IPS-NIHi11 (cell line): ENCODE results near the gene MARK2.

ENCODE experiments used
- DNase-seq: peaks from one replicate; pipeline ENCODE4 v3.0.0; 2012; ENCODE audit warnings: mixed read lengths, low spot score

MARK2 gene

GRCh38 chr11:63882555-63883242 is 43.8 kb downstream of the MARK2 start:
- peak; percentile 73 for DNase-seq

DNA sequence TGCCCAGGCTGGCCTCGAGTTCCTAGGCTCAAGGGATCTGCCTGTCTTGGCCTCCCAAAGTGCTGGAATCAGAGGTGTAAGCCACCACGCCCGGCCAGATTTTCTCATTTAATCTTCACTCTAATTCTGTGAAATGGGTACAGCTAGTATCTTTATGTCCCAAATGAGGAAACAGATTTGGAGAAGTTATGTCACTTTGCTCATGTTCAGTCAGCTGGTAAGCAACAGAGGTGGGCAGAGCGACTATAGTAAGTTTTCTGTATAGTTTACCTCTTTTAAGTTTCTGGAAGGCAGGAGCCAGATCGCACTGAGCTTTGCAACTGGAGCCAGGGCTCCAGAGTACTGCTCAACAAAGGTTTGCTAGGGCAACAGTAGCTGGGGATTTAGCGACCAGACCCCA is 44.9 kb downstream of the MARK2 start:
- DNase-seq, result no peak

DNA sequence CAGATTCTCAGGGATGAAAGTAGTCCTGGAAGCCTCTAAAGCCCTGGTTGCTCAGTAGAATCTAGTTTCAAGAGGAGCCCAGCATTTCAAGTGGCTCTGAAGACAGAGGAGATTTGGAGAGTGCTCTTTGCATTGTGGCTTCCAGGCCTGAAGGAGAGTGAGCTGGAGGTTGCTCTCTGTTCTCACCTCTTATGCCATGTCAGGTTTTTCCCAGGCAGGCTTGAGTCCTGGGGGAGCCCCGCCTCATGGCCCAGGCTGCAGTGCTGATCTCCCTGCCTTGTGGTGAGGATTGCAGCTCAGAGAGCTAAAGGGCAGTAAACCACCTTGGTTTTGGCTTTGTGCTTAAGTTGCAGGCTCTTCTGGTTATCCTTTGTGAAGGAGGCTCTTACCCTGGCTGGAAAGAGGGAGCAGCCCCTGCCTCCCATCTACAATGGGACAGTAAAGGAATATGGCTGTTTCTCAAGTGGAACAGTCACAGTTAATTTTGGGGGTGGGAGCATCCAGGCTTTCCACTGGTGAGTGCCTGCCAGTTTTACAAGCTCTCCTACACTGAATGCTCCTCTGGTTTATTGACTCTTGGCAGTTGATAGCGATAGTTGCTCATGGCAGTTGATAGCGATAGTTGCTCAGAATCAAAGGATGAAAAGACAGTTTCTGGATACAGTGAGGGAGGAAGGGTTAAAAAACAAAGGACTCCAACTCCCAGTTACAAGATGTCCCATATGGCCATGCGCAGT is 45.5 kb downstream of the MARK2 start:
- no peak for DNase-seq

DNA sequence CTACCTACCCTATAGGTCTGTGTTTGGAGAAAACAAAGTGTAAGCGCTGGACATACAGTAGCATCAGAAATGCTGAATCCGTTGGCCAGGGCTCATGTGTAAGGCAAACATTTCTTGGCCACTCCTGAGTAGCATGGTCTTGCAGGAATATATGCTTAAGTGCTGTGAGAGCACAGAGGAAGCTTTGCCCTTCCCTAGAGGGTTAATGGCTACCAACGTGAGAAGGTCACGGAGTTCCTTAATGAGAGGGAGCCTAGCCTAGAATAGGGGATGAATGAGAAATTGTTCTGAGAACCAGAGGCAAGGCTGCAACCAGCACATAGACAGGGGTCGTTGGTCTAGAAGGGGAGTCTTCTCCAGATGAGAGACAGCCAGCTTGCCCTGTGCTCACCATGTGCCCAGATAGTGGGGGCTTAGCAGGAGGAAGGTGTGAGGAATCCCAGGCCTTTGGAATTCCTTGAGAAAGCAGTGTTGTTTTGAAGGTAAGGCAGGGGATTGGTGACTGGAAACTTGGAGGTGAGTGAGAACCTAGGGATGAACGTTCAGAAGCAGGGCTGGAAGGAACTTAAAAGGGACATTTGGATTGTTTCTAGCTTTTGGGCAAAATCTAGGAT is 48.6 kb downstream of the MARK2 start:
- DNase-seq, result no peak

- DNase-seq, result peak; percentile 81
Observed at GRCh38 chr11:63888170-63889086, 49.5 kb downstream of the MARK2 start.

DNA sequence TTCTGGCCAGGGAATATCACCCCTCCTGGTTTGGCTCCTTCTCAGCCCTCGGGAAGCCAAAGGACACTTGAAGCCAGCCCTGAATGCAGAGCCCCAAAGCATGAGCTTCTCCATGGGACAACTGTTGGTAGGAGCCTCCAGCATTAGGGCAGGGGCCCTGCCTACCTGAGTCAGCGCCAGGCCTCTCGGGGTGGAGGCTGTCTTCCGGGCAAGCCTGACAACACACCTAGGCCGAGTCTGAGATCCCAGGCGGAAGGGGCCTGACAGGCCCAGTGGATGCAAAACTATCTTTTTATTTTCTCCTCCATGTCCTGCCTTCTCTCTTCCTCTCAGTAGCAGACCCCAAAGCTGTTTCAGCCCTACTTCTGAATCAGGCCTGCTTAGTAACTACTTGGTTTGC is 50.4 kb downstream of the MARK2 start:
- no peak for DNase-seq

DNA sequence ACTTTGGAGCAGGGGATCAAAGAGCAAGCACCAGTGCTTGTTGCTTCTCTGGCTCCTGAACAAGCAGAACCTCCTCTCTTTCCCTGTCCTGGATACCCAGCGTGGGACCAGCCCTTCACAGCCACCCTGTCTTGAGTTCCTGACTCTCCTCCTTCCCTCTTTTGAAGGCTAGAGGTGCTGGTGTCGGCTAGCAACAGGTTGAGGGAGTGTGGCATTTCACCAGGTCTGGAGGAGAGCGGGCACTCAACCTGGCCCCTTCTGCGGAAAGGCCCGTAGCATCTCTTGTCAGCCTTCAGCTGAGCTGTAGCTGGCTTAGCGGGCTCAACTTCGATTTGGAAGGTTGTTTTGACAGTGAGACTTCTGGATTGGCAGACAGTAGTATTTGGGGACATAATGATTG is 51.5 kb downstream of the MARK2 start:
- no peak for DNase-seq

- DNase-seq, result no peak
Observed at GRCh38 chr11:63892228-63892627, 53.3 kb downstream of the MARK2 start.

GRCh38 chr11:63893355-63893754 is 54.4 kb downstream of the MARK2 start:
- no peak for DNase-seq

DNA sequence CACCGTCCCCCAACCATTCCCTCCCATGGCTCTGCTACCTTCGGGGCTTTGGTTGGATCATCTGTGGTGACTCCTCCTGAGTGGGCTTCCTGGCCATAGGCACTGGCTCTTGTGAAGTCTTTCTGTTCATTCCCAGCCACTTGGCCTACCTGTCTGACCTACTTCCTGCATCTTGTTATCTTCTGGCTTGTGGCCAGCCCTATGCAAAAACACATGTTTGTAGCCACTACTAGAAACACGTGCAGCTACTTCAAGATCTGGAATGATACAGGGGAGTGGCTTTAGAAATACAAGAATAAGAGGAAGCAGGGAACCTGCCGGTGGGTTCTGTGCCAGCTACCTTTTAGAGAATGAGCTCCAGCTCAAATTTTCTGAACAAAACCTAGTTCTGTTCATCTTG is 57.2 kb downstream of the MARK2 start:
- no peak for DNase-seq

- DNase-seq, result no peak
Observed at GRCh38 chr11:63897459-63898146, 58.7 kb downstream of the MARK2 start.

- no peak for DNase-seq
Observed at GRCh38 chr11:63901660-63902059, 62.8 kb downstream of the MARK2 start.

- DNase-seq, result no peak
Observed at GRCh38 chr11:63903884-63904283, 65.0 kb downstream of the MARK2 start.

GRCh38 chr11:63904743-63905142 is 65.8 kb downstream of the MARK2 start:
- no peak for DNase-seq

GRCh38 chr11:63905179-63905578 is 66.3 kb downstream of the MARK2 start:
- DNase-seq, result no peak

DNA sequence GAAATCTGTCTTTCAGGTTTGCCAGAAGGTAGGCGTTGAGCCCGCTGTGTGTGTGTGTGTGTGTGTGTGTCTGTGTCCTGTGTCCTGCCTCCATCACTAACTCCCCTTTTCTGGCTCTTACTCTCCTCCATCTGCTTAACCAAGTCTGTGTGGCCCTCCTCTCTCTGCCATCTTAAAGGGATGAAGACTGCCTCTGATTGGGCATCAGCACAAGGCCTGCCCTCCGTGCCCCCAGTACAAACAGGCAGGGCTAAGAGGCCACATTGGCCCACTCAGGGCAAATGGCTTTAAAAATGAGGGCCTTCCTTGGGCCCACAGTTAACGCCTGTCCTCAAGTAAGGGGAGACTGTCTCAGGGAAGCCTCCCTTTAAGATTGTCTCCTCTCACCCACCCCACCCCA is 67.2 kb downstream of the MARK2 start:
- no peak for DNase-seq

- peak; percentile 73 for DNase-seq
Observed at GRCh38 chr11:63906585-63906984, 67.7 kb downstream of the MARK2 start.

DNA sequence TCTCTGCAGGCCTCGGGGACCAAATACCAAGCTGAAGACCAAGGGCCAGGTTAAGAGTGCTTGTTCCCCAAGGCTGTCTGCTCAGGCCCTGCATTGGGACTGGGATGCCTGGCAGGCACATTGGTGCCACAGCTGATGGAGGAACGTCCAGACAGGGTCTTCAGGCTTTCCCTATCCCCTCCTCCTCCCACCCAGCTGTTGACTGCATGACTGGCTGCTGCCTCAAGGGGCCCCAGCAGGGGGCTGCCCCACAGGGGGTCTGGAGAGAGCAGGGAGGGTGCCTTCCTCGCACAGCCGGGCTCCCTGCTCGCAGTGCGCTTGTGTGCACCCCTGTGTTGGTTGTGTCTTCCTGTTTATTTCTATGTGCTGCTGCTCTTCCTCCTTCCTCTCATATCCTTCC is 68.2 kb downstream of the MARK2 start:
- DNase-seq, result no peak

- peak; percentile 72 for DNase-seq
Observed at GRCh38 chr11:63907808-63908530, 69.1 kb downstream of the MARK2 start.

DNA sequence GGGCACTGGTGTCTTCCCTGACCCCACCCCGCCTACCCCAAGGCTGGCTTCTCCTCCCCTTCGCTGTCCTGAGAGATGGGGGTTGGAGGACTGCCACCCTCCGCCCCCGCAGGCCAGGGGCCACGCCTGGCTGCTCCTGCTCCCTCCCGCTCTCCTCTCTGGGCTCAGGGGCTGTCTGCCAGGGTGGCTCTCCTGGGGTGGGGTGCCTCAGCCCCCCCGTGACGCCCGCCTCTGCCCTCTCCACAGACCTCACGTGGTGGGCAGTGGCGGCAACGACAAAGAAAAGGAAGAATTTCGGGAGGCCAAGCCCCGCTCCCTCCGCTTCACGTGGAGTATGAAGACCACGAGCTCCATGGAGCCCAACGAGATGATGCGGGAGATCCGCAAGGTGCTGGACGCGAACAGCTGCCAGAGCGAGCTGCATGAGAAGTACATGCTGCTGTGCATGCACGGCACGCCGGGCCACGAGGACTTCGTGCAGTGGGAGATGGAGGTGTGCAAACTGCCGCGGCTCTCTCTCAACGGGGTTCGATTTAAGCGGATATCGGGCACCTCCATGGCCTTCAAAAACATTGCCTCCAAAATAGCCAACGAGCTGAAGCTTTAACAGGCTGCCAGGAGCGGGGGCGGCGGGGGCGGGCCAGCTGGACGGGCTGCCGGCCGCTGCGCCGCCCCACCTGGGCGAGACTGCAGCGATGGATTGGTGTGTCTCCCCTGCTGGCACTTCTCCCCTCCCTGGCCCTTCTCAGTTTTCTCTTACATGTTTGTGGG is 69.9 kb downstream of the MARK2 start:
- DNase-seq, result no peak
